ENCODE data around the gene HINT3.
"Not testable (repeated sequence)": the region's sequence is repeated elsewhere in the genome, so short reads cannot be mapped to it uniquely, and the experiment has no call there.

The HINT3 gene

GRCh38 chr6:125962900-125963497 lies 6.4 kb downstream of the HINT3 start:
- no peak for DNase-seq (ENCODE audit: low spot score)

DNA sequence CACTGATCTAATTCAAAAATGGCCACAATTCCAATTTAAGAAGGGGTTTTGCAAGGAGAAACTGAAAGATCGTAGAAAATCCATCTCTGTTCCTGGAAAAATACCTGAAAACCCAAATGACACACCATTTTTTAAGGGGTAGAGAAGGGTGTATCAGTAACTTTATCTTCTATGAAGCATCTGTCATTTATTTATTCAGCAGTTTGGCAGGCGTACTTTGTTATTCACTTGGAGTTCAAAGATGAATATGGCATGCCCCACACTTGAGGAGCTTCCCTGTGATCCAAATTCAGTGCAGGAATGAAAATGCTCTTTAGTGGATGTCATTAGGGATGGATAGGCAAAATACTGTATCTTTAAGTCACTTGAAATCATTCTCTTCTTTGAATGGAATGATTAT lies 7.2 kb downstream of the HINT3 start:
- no peak for DNase-seq (ENCODE audit: low spot score)

GRCh38 chr6:125966569-125966968 lies 10.0 kb downstream of the HINT3 start:
- peak; percentile 51 for DNase-seq (ENCODE audit: low spot score)

DNA sequence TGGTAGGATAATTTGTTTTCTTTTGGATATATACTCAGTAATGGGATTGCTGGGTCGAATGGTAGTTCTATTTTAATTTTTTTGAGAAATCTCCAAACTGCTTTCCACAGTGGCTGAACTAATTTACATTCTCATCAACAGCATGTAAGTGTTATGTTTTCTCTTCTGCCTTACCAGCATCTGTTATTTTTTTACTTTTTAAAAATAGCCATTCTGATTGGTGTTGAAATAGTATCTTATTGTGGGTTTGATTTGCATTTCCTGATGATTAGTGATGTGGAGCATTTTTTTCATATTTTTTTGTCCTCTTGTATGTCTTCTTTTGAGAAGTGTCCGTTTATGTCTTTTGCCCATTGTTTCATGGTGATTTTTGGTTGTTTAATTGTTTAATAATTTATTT lies 11.9 kb downstream of the HINT3 start:
- DNase-seq (ENCODE audit: low spot score) = peak; percentile 56

- DNase-seq (ENCODE audit: low spot score) = no peak
Measured at GRCh38 chr6:125970760-125971159, 14.2 kb downstream of the HINT3 start.

- DNase-seq (ENCODE audit: low spot score) = not testable (repeated sequence)
Measured at GRCh38 chr6:125972478-125972877, 15.9 kb downstream of the HINT3 start.

DNA sequence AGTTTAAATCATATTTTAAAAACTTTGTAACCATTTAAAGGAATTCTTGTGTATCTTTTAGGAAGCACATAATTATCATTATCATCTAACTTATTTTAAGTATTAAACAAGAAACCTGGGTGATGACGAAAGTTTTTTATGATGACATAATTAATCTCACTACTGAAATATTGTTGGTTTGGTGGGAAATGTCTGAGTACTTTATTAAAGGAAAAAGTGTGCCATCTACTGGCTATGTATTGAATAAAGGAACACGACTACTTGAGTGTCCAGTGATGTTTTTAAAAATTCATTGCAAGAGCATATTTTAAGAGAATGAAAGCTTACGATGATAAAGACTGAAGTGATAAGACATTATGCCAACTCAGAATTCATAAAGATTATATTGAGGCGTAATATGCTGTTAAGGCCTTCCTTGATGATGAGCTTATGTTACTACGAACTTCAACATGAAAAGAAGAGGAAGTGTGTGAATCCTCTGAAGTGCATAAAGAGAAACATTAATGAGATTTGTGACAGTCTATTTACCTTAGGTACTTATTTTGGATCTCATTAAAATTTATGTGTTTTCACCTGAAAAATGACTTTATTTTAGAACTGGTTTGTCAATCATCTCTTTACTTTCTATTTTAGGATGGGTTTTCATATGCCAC lies 17.8 kb downstream of the HINT3 start:
- peak; percentile 84 for DNase-seq (ENCODE audit: low spot score)

DNA sequence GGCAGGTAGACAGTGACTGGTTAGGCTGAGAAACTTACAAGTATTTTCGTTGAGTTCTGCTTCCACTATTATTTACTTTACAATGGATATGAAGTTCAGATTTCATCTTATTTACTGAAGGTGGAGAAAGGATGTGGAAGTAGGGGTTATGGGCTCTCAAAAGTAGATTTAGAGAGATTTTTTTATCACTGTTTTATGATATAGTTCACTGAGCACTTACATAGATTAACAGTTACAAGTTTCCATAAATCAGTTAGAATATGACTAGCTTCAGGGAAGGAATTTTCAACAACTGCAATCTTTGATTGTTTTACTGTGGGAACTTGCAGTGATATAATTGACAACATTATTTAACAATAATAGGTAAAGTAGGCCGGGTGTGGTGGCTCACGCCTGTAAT lies 22.5 kb downstream of the HINT3 start:
- no peak for DNase-seq (ENCODE audit: low spot score)

DNA sequence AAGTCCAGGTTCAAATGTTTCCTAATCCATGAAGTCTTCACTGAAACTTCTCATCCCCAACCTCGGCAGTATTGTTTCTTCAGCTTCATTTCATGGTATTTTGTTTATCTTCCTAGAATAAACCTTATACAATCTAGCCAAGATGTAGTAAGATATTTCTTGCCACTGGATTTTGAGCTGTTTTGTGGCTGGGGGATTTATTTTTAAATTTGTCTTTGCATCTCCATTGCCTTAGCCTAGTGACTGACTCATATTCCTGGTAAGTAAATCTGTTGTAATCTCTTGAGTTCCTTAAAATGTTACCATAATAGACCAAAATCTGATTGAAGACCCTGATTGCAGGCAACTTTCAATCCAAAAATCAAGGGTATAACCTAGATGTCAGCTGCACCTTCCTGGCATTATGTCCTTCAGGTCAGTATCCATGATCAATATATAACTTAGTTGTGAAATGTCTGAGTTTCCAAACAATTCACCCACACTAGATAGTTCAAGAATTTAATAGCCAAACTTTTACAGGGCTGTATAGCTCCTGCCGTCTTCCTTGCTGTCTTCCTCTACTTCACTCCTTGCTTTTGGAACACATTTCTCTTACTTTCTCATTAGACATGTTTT lies 25.1 kb downstream of the HINT3 start:
- no peak for DNase-seq (ENCODE audit: low spot score)

DNA sequence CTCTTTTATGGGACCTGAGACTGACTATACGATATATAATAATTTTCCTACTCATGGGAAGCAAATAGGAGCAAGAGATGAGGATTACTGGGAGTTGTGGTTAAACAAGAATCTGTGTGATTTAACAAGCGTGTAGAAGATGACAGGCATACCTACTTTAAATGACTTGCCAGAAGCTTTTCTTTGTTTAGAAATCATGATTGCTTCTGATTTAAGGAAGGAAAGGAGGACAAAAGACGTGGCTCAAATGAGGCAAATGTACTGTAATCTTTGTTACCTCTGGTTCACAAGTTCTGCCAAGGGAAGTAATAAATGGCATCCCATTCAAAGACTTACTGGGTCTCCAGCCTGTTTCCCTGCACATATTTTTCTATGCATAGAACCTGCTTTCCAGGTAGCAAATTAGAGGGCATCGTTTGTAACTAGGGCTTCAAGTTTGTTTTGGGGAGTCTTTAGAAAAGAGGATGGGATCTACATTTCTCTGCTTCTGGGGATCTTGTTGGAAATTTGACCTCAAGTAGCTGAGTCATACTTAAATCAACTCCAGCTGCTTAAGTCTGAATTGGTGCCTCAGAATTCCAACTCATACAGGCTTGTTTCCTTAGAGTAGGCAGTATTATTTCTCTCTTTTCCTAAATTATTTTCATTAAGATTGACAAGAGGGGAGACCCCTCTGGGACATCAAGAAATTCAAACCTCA lies 26.8 kb downstream of the HINT3 start:
- no peak for DNase-seq (ENCODE audit: low spot score)

DNA sequence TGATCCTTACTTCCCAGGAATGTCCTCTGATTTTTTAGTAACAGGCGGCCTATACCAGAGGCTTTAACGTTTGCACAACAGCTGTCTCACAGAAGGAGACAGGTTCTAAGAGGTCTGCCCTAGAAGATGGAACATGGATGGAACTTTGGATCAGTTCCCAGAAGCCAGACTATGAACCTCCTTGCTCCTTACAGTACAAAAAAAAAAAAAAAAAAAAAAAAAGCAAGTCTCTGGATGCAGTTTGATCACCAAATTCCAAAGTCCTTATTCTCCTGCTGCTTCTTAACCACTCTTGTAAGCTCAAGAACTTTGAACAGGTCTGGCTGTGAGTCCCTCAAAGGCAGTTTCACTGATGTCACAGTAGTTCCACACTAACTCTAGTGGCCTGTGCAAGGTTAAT lies 27.7 kb downstream of the HINT3 start:
- DNase-seq (ENCODE audit: low spot score) = no peak

DNA sequence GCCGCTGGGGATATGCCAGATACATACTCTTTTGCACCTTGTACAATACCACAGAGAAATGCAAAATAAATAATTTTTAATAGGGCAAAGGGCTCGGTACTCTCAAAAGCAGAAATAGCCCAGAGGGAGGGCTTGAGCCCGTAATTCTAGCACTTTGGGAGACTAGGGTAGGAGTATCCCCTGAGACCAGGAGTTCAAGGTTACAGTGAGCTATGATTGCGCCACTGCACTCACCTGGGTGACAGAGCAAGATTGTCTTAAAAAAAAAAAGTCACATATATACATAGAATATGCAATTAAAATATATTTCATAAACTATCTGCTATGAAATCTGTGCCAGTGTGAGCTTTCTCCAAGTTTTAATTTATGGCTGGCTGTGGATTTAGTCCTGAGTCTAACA lies 29.0 kb downstream of the HINT3 start:
- no peak for DNase-seq (ENCODE audit: low spot score)

DNA sequence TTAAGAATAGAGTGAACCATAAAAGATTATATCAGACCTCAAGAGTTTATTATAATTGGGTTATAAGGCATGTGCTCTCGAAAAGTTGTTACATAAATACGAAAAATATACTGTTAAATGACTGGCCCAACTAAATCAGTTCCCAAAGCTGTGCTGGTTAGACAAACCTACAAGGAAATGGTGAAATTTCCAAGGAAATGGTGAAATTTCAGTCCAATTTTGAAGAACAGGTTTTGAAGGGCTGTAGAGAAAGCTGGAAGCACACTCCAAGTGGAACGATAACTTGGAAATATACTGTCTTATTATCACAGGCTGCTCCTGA lies 29.4 kb downstream of the HINT3 start:
- DNase-seq (ENCODE audit: low spot score) = no peak

GRCh38 chr6:125986301-125987025 lies 29.9 kb downstream of the HINT3 start, which contains the start of gene TRMT11:
Gene TRMT11 (plus strand): TSS chr6:125986540. CDS start chr6:125986551, 11 bp downstream.
- DNase-seq (ENCODE audit: low spot score) = peak; percentile 88

DNA sequence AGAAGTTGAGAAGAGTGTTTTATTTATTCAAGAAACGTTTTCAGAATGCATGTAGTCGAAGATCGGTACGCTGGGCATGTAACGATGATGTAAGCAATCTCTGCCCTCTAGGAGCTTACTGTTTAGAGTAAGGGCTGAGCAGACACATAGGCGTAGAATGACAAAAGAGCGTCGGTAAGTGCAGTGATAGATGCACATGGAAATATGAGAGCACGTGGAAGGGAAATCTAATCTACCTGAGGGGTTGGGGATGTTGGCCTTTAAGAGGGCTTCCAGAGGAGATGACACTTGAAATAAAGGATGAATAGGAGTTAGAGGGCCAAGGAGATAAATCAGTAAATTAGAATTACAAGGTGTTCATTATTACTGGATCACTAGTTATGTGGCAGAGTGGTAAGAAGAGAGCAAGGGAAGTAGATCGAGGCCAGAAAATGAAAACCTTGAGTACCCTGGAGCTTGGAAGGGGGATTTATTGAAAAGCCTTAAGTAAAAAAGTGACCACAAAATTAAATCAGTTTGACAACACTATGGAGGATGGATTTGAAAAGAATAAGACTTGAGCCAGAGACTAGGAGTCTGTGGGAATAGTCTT lies 30.6 kb downstream of the HINT3 start:
- no peak for DNase-seq (ENCODE audit: low spot score)

DNA sequence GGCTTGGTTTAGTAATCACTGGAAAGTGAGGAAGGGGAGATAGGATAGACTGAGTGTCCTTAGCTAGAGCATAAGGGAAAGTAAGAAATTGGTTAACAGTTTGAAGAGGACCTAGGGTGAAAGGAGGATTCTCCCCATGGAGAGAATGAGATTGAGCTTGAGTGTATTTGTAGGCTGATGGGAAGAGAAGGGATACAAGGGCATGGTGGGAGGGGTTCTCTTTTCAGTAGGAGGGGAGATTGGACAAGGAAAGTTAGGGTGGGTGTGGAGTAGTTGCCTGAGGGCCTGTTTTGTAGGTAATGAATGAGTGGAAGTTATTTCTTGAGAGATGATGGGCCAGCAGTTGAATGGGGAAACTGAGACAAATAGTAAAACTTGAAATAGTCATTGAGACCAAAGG lies 31.7 kb downstream of the HINT3 start:
- no peak for DNase-seq (ENCODE audit: low spot score)

DNA sequence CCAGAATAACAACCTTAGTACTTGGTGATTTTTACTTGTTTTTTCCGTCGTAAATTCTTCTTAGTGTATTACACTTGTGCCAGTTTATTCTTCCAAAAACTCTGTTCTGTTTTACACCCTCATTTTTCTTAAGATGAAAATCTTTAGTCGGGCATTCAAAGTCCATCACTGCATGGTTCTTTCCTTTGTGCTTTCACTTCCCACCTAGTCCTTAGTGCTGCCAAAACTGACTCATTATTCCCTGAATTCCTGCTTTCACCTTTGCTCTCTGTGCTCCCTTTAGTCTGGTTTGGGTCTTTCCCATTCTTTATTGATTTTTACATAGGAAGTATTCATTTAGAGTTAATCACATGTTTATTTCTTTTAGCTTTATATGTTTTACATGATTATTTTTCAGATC lies 33.1 kb downstream of the HINT3 start:
- DNase-seq (ENCODE audit: low spot score) = no peak

DNA sequence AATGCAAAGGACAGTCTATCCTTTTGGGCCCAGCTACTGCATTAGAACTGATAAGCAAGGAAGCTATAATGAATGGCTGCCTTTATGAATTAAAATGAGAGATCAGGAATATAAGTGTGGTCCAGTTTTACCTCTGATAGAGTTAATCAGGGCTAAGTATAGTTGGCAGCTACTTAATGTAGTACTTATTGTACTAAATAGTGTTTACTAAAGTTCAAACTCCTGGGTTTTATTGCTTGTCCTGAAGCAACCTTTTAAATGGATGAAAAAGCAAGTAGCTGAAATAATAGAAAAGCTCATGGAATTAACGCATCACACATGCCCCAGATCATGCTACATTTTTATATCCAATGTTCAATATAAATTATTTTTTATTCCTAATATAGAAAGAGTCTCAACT lies 35.1 kb downstream of the HINT3 start:
- no peak for DNase-seq (ENCODE audit: low spot score)

DNA sequence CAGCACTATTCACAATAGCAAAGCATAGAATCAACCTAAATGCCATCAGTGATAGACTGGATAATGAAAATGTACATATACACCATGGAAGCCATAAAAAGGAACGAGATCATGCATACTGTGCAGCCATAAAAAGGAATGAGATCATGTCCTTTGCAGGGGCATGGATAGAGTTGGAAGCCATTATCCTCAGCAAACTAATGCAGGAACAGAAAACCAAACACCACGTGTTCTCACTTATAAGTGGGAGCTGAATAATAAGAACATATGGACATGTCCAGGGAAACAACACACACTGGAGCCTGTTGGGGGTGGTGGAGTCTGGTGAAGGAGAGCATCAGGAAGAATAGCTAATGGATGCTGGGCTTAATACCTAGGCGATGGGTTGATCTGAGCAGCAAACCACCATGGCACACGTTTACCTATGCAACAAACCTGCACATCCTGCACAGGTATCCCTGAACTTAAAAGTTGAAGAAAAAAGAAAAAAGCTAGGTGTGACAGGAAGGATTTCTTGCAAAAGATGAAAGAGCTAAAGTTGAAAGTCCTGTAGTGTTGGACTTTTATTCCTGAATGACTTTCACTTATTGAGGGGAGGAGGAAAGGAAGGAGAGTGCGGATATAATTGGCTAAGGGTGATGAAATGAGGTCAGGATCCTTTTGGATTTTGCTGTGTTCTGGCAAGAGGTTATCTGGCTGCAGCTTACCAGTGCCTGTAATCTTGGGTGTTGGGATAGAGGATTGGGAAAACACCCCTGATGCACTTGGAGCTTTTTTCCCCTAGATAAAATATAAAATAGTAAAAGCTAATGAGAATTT lies 38.3 kb downstream of the HINT3 start:
- no peak for DNase-seq (ENCODE audit: low spot score)

DNA sequence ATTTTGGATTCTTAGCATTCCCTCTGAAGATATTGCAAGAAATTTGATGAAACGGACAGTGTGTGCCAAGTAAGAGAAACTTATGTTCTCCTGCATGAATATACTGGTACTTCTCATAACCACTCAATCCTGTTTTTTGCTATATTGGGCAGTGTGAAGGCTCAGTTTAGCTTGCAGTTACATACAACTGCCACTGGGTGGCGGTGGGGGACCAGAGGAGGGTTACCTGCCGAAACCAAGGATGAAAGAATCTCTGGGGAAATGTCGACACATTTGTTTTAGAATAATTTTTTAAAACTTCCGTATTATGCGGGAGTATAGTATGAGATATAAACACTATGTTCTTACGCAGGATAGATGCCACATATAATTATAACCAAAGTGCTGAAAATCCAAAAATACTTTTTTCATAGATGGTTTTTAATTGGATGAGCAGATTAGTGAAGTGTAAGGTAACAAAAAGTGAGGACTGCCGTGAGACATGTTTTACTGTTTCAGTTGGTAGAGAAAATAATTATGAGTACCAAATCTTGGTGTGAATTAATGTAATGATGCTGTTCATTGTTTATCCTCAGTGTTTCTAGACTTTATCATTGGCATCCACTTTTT lies 39.5 kb downstream of the HINT3 start:
- peak; percentile 86 for DNase-seq (ENCODE audit: low spot score)

All from NAMALWA (cell line).